Keratinocyte (primary cell): ENCODE measurements around the gene NCBP2.

ENCODE experiments used
- EZH2 ChIP-seq: IDR thresholded peaks from one replicate; pipeline ENCODE4 v1.6.1; 2012; ENCODE audit warnings: inconsistent platforms, mild to moderate bottlenecking, low read length, moderate library complexity
- TF ChIP-seq, protein P1 (sequence below), 3 experiments: IDR thresholded peaks in 1 of 3; conservative IDR thresholded peaks in 1 of 3; optimal IDR thresholded peaks in 1 of 3; 2 replicates in 2 of 3; 3 replicates in 1 of 3; pipeline versions ENCODE3 to v1.5.1; 2011; ENCODE audit warnings: low read length in 3 of 3, mild to moderate bottlenecking in 3 of 3, moderate library complexity in 2 of 3, control low read depth in 1 of 3, inconsistent platforms in 1 of 3; ENCODE audit not compliant: insufficient read depth in 2 of 3; ENCODE audit errors: extremely low read depth in 1 of 3

DNA sequence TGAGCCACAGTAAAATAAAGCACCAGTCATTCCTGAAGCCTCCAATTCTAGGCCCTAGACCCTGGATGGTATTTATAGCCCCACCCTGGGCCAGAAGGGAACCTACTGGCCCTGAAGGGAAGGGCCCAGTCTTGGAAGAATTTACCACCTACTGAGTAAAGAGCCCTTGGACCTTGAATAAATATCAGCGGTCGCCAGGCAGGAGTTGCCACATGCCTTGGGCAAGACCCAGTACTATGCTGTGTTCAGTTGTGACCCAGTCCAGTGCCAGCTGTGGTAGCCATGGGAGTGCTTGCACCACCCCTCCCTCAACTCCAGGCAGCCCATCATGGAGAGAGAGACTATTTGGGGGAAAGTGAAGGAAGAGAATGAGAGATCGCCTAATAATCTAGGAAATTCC is 27.0 kb downstream of the NCBP2 start:
- TF ChIP-seq, protein P1, sequence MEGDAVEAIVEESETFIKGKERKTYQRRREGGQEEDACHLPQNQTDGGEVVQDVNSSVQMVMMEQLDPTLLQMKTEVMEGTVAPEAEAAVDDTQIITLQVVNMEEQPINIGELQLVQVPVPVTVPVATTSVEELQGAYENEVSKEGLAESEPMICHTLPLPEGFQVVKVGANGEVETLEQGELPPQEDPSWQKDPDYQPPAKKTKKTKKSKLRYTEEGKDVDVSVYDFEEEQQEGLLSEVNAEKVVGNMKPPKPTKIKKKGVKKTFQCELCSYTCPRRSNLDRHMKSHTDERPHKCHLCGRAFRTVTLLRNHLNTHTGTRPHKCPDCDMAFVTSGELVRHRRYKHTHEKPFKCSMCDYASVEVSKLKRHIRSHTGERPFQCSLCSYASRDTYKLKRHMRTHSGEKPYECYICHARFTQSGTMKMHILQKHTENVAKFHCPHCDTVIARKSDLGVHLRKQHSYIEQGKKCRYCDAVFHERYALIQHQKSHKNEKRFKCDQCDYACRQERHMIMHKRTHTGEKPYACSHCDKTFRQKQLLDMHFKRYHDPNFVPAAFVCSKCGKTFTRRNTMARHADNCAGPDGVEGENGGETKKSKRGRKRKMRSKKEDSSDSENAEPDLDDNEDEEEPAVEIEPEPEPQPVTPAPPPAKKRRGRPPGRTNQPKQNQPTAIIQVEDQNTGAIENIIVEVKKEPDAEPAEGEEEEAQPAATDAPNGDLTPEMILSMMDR (optimal IDR thresholded peaks at IDR 0.05 in 1 of 3, IDR thresholded peaks at IDR 0.05 in 1 of 3, conservative IDR thresholded peaks at IDR 0.05 in 1 of 3; ENCODE audit: extremely low read depth in 1 of 3, insufficient read depth in 2 of 3, low read length in 3 of 3) = no peak
- TF ChIP-seq EZH2 = no peak
